Astrocyte of the cerebellum (primary cell): ENCODE data around the gene XG.
"Not testable (repeated sequence)": the region's sequence is repeated elsewhere in the genome, so short reads cannot be mapped to it uniquely, and the experiment has no call there.

Experiments used
- DNase-seq: peaks from one replicate; pipeline ENCODE4 v3.0.0-alpha.2; 2011; ENCODE audit warnings: low read depth
- H3K4me3 ChIP-seq: 2 replicates; pipeline ENCODE4 v1.5.1; 2011; ENCODE audit warnings: mild to moderate bottlenecking, low read depth, low read length, moderate library complexity
- CTCF ChIP-seq: IDR thresholded peaks from 2 replicates; pipeline ENCODE4 v1.5.1; 2012; ENCODE audit warnings: low read length, low read depth, moderate library complexity, mild to moderate bottlenecking; ENCODE audit errors: missing control alignments
- in situ Hi-C: cut with HindIII; loops from 2 replicates; pipeline ENCODE4 v1.10.0; 2017; ENCODE audit warnings: low sequenced_read_pairs

XG gene

GRCh38 chrX:2733286-2733685 lies 18.6 kb upstream of the XG start:
- no peak overlapping the region for H3K4me3 ChIP-seq
- in situ Hi-C loops: no loop called here
- no peak for DNase-seq
- no peak for TF ChIP-seq CTCF

- H3K4me3 ChIP-seq: no peak overlapping the region
- in situ Hi-C loops: no loop called here
- TF ChIP-seq CTCF: no peak
- DNase-seq: no peak
These were observed 16.6 kb upstream of the XG start for GRCh38 chrX:2735270-2735669.

GRCh38 chrX:2740672-2741071 lies 11.2 kb upstream of the XG start:
- DNase-seq: no peak
- H3K4me3 ChIP-seq: no peak overlapping the region
- in situ Hi-C loops: no loop called here
- no peak for TF ChIP-seq CTCF

GRCh38 chrX:2741386-2741785 lies 10.5 kb upstream of the XG start:
- in situ Hi-C loops: no loop called here
- no peak for TF ChIP-seq CTCF
- no peak overlapping the region for H3K4me3 ChIP-seq
- no peak for DNase-seq

GRCh38 chrX:2746250-2746649 lies 5.6 kb upstream of the XG start:
- DNase-seq, H3K4me3 ChIP-seq, in situ Hi-C loops: not testable (repeated sequence)

GRCh38 chrX:2748171-2748814 lies 3.5 kb upstream of the XG start:
- no peak for TF ChIP-seq CTCF
- DNase-seq: no peak
- H3K4me3 ChIP-seq: no peak overlapping the region
- in situ Hi-C loops: no loop called here

- H3K4me3 ChIP-seq: no peak overlapping the region
- DNase-seq: no peak
- in situ Hi-C loops: no loop called here
- TF ChIP-seq CTCF: no peak
These were observed 3.0 kb upstream of the XG start for GRCh38 chrX:2748815-2749188.
